ENCODE measurements around the gene NR6A1. TPM values are rescaled to one million over a fixed set of nuclear protein-coding genes. Genes with fewer than 3 reads are reported as not detected.
"Not testable (repeated sequence)": the region's sequence is repeated elsewhere in the genome, so short reads cannot be mapped to it uniquely, and the experiment has no call there.

The NR6A1 gene
- total RNA-seq, 1 donor from 2014 or later, result 5.0 TPM

GRCh38 chr9:124776954-124777648 is 6.0 kb upstream of the NR6A1 start, which contains the start of gene OLFML2A:
TSS of gene OLFML2A (plus strand) at chr9:124777133. CDS start at chr9:124777271, 138 bp downstream.
- DNase-seq (ENCODE audit: low spot score), result no peak

- DNase-seq (ENCODE audit: low spot score), result no peak
These were observed 5.5 kb upstream of the NR6A1 start for GRCh38 chr9:124776618-124776953.

GRCh38 chr9:124774129-124774978 is 3.2 kb upstream of the NR6A1 start:
- DNase-seq (ENCODE audit: low spot score), result peak; percentile 87

- DNase-seq (ENCODE audit: low spot score), result no peak
These were observed 2.5 kb upstream of the NR6A1 start for GRCh38 chr9:124773473-124774128.

GRCh38 chr9:124772877-124773276 is 1.8 kb upstream of the NR6A1 start:
- not testable (repeated sequence) for DNase-seq (ENCODE audit: low spot score)

- peak; percentile 69 for DNase-seq (ENCODE audit: low spot score)
These were observed 962 bp upstream of the NR6A1 start for GRCh38 chr9:124771867-124772679.

GRCh38 chr9:124770359-124771020 is 621 bp downstream of the NR6A1 start:
- no peak for DNase-seq (ENCODE audit: low spot score)

GRCh38 chr9:124769549-124770358 is 1.4 kb downstream of the NR6A1 start:
- no peak for DNase-seq (ENCODE audit: low spot score)

- DNase-seq (ENCODE audit: low spot score), result no peak
These were observed 2.2 kb downstream of the NR6A1 start for GRCh38 chr9:124768750-124769548.

- DNase-seq (ENCODE audit: low spot score), result no peak
These were observed 2.8 kb downstream of the NR6A1 start for GRCh38 chr9:124768334-124768733.

- no peak for DNase-seq (ENCODE audit: low spot score)
These were observed 3.3 kb downstream of the NR6A1 start for GRCh38 chr9:124767821-124768220.

- no peak for DNase-seq (ENCODE audit: low spot score)
These were observed 4.1 kb downstream of the NR6A1 start for GRCh38 chr9:124766815-124767554.

- DNase-seq (ENCODE audit: low spot score), result no peak
These were observed 4.8 kb downstream of the NR6A1 start for GRCh38 chr9:124766326-124766725.

GRCh38 chr9:124765439-124765835 is 5.7 kb downstream of the NR6A1 start:
- no peak for DNase-seq (ENCODE audit: low spot score)

- no peak for DNase-seq (ENCODE audit: low spot score)
These were observed 6.2 kb downstream of the NR6A1 start for GRCh38 chr9:124764774-124765438.

GRCh38 chr9:124762633-124763032 is 8.5 kb downstream of the NR6A1 start:
- DNase-seq (ENCODE audit: low spot score), result no peak

- DNase-seq (ENCODE audit: low spot score), result no peak
These were observed 9.4 kb downstream of the NR6A1 start for GRCh38 chr9:124761710-124762109.

GRCh38 chr9:124761196-124761595 is 9.9 kb downstream of the NR6A1 start:
- no peak for DNase-seq (ENCODE audit: low spot score)

All from ureter (tissue), 1 donor.